ENCODE data around the gene MRPL20.

The MRPL20 gene

GRCh38 chr1:1360506-1361169 lies 46.5 kb downstream of the MRPL20 start:
- DNase-seq = no peak

GRCh38 chr1:1359664-1360468 lies 47.2 kb downstream of the MRPL20 start:
- DNase-seq = no peak

GRCh38 chr1:1359308-1359663 lies 47.8 kb downstream of the MRPL20 start:
- no peak for DNase-seq

GRCh38 chr1:1358433-1359271 lies 48.4 kb downstream of the MRPL20 start, which contains the start of gene MXRA8:
Gene MXRA8 (minus strand): TSS chr1:1358555. CDS start chr1:1358504, 51 bp downstream.
- no peak for DNase-seq

- DNase-seq = no peak
These were observed 49.1 kb downstream of the MRPL20 start for GRCh38 chr1:1357871-1358432.

- DNase-seq = no peak
These were observed 50.2 kb downstream of the MRPL20 start for GRCh38 chr1:1356796-1357401.

GRCh38 chr1:1356166-1356795 lies 50.8 kb downstream of the MRPL20 start:
- no peak for DNase-seq

GRCh38 chr1:1355416-1355815 lies 51.7 kb downstream of the MRPL20 start:
- no peak for DNase-seq

- DNase-seq = peak in 1 of 3 experiments; percentile 53
These were observed 52.5 kb downstream of the MRPL20 start for GRCh38 chr1:1354271-1355247.

GRCh38 chr1:1353389-1354151 lies 53.5 kb downstream of the MRPL20 start:
- DNase-seq = peak in 2 of 3 experiments; percentile 65 to 74

- DNase-seq = no peak
These were observed 54.2 kb downstream of the MRPL20 start for GRCh38 chr1:1352786-1353388.
